Measurements from ENCODE around the gene SCUBE2.
A peak's percentile ranks its signal among the peaks of the same experiment; 100 is the strongest.
"Not testable (repeated sequence)": the region's sequence is repeated elsewhere in the genome, so short reads cannot be mapped to it uniquely, and the experiment has no call there.

Gene SCUBE2

DNA sequence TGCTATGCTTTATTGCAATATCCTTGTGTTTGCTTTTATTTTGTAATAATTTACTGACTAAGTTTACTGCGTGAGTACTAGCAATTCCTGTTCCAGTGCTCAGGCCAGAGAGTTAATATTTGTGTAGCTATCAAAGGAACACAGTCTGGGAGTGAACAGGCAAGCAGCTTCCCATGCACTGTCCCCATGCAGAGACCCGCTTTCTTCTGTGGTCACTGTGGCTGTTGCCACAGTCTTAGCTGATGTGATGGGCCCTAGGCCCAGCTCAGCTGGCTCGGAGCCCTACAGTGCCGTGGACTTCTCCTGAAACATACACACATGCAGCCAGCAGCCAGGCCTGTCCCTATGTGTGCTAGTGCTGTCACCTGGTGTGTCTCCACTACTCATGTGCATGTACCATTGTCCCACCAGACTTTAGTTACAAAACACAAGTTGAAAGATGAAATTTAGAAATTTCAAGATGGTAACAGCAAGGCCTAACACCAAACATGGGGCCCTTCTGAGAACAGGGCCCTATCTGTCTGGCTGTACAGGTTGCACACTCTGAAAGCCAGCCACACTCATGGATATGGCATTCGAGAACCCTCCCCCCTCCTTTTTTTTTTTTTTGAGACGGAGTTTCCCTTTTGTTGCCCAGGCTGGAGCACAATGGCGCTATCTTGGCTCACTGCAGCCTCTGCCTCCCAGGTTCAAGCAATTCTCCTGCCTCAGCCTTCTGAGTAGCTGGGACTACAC lies 12.3 kb upstream of the SCUBE2 start:
- Histone ChIP-seq H3K9me3 (ENCODE audit: control insufficient read depth, insufficient read depth, low read length) (no peaks in the 10 kb centered on the region), H3K27ac (ENCODE audit: low read length) (no peak overlapping the region), H3K4me1 (ENCODE audit: control insufficient read depth, insufficient read depth, low read length) (no peaks in the 10 kb centered on the region), H3K27me3 (ENCODE audit: control insufficient read depth, insufficient read depth, low read length) (no peaks in the 10 kb centered on the region), H3K4me3 (ENCODE audit: low read length) (no peak overlapping the region), H3K36me3 (ENCODE audit: control insufficient read depth, insufficient read depth, low read length) (no peaks in the 10 kb centered on the region)
- WGBS (ENCODE audit: insufficient coverage, insufficient read length), result no CpG with 5 or more reads among the region's 7 CpGs
- no peak for DNase-seq (ENCODE audit: low read depth, low spot score)

DNA sequence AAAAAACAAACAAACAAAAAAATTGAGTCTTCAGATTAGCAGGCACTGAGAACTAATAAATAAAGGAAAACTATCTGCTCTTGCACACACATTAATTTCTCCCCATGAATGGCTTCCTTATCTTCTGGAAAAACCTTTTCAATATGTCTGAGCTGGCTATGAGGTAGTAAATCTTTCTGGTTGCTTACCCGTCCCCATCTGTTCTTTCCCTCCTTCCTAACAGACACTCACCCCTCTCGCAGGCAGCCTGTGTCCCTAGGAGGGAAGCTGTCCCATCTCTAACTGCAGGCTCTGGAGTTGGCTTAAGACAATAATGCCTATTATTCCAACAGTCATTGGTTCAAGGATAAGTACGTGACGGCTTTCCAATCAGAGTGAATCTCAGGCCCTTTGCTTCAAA lies 8.2 kb upstream of the SCUBE2 start:
- DNase-seq (ENCODE audit: low read depth, low spot score), result no peak
- H3K4me1 ChIP-seq (ENCODE audit: control insufficient read depth, insufficient read depth, low read length), result no peaks in the 10 kb centered on the region
- no peaks in the 10 kb centered on the region for H3K27me3 ChIP-seq (ENCODE audit: control insufficient read depth, insufficient read depth, low read length)
- H3K4me3 ChIP-seq (ENCODE audit: low read length), result no peak overlapping the region
- no peak overlapping the region for H3K27ac ChIP-seq (ENCODE audit: low read length)
- no CpG with 5 or more reads among the region's 4 CpGs for WGBS (ENCODE audit: insufficient coverage, insufficient read length)
- H3K36me3 ChIP-seq (ENCODE audit: control insufficient read depth, insufficient read depth, low read length), result no peaks in the 10 kb centered on the region
- H3K9me3 ChIP-seq (ENCODE audit: control insufficient read depth, insufficient read depth, low read length), result no peaks in the 10 kb centered on the region

DNA sequence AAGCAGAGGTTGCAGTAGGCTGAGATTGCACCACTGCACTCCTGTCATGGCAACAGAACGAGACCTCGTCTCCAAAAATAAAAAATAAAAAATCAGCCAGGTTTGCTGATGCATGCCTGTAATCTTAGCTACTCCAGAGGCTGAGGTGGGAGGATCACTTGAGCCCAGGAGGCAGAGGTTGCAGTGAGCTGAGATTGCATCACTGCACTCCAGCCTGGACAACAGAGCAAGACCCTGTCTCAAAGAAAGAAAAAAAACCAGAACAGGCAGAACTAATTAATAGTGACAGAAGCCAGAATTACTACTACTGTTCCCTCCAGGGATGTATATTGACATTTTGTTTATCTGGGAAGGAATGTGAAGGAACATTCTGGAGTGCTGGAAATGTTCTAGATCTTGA lies 7.1 kb upstream of the SCUBE2 start:
- not testable (repeated sequence) for H3K4me3 ChIP-seq (ENCODE audit: low read length); H3K27me3 ChIP-seq (ENCODE audit: control insufficient read depth, insufficient read depth, low read length); DNase-seq (ENCODE audit: low read depth, low spot score); H3K36me3 ChIP-seq (ENCODE audit: control insufficient read depth, insufficient read depth, low read length); H3K27ac ChIP-seq (ENCODE audit: low read length); H3K9me3 ChIP-seq (ENCODE audit: control insufficient read depth, insufficient read depth, low read length); H3K4me1 ChIP-seq (ENCODE audit: control insufficient read depth, insufficient read depth, low read length)
- WGBS (ENCODE audit: insufficient coverage, insufficient read length), result no CpG with 5 or more reads among the region's 2 CpGs

DNA sequence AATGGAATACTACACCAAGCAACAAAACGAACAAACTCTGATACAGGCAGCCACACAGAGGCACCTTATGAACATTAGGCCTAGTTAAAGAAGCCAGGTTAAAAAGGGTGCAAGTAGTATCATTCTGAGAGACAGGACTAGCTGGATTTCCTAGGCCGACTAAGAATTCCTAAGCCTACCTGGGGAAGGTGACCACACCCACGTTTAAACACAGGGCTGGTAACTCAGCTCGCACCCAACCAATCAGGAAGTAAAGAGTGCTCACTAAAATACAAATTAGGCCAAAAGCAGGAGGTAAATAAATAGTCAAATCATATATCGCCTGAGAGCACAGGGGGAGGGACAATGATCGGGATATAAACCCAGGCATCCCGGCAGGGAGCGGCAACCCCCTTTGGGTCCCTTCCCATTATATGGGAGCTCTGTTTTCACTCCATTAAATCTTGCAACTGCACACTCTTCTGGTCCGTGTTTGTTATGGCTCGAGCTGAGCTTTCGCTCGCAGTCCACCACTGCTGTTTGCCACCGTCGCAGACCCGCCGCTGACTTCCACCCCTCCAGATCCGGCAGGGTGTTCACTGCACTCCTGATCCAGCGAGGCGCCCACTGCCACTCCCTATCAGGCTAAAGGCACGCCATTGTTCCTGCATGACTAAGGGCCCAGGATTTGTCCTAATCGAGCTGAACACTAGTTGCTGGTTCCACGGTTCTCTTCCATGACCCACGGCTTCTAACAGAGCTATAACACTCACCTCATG lies 6.0 kb upstream of the SCUBE2 start:
- H3K36me3 ChIP-seq (ENCODE audit: control insufficient read depth, insufficient read depth, low read length); H3K27me3 ChIP-seq (ENCODE audit: control insufficient read depth, insufficient read depth, low read length); H3K4me3 ChIP-seq (ENCODE audit: low read length); DNase-seq (ENCODE audit: low read depth, low spot score); H3K27ac ChIP-seq (ENCODE audit: low read length); H3K4me1 ChIP-seq (ENCODE audit: control insufficient read depth, insufficient read depth, low read length); H3K9me3 ChIP-seq (ENCODE audit: control insufficient read depth, insufficient read depth, low read length): not testable (repeated sequence)
- WGBS (ENCODE audit: insufficient coverage, insufficient read length), result no CpG with 5 or more reads among the region's 23 CpGs

DNA sequence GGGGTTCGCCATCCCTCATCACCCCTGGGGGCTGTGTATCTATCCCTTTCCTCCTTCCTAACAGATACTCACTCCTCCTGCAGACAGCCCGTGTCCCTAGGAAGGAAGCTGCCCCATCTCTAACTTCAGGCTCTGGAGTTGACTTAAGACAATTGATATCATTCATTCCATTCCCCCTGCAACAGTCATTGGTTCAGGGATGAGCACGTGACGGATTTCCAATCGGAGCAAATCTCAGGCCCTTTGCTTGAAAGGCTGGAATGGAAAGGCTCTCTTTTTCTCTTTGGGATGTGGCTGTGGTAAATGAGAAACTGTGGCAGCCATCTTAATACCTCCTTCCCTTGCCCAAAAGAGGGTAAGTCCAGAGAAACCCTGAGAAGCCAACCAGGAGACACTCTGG lies 5.0 kb upstream of the SCUBE2 start:
- WGBS (ENCODE audit: insufficient coverage, insufficient read length), result no CpG with 5 or more reads among the region's 5 CpGs
- Histone ChIP-seq H3K9me3 (ENCODE audit: control insufficient read depth, insufficient read depth, low read length) (no peaks in the 10 kb centered on the region), H3K27ac (ENCODE audit: low read length) (no peak overlapping the region), H3K4me3 (ENCODE audit: low read length) (no peak overlapping the region), H3K4me1 (ENCODE audit: control insufficient read depth, insufficient read depth, low read length) (no peaks in the 10 kb centered on the region), H3K27me3 (ENCODE audit: control insufficient read depth, insufficient read depth, low read length) (no peaks in the 10 kb centered on the region; the same call in 1 of the 2 replicates), H3K36me3 (ENCODE audit: control insufficient read depth, insufficient read depth, low read length) (no peaks in the 10 kb centered on the region)
- no peak for DNase-seq (ENCODE audit: low read depth, low spot score)

DNA sequence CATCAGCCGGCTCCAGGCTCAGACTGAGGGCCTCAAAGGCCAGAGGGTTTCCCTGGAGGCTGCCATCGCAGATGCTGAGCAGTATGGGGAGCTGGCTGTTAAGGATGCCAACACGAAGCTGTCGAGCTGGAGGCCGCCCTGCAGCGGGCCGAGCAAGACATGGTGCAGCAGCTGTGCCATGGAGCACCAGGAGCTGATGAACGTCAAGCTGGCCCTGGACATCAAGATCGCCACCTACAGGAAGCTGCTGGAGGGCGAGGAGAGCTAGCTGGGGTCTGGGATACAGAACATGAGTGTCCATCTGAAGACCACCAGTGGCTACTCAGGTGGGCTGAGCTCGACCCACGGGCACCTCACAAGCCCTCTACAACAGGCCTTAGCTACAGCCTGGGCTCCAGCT lies 4.0 kb upstream of the SCUBE2 start:
- no CpG with 5 or more reads among the region's 12 CpGs for WGBS (ENCODE audit: insufficient coverage, insufficient read length)
- Histone ChIP-seq H3K36me3 (ENCODE audit: control insufficient read depth, insufficient read depth, low read length) (no peaks in the 10 kb centered on the region), H3K27ac (ENCODE audit: low read length) (no peak overlapping the region), H3K27me3 (ENCODE audit: control insufficient read depth, insufficient read depth, low read length) (peaks cover 5% of the 10 kb centered on the region; the same call in 1 of the 2 replicates), H3K4me3 (ENCODE audit: low read length) (no peak overlapping the region), H3K4me1 (ENCODE audit: control insufficient read depth, insufficient read depth, low read length) (no peaks in the 10 kb centered on the region), H3K9me3 (ENCODE audit: control insufficient read depth, insufficient read depth, low read length) (no peaks in the 10 kb centered on the region)
- no peak for DNase-seq (ENCODE audit: low read depth, low spot score)

DNA sequence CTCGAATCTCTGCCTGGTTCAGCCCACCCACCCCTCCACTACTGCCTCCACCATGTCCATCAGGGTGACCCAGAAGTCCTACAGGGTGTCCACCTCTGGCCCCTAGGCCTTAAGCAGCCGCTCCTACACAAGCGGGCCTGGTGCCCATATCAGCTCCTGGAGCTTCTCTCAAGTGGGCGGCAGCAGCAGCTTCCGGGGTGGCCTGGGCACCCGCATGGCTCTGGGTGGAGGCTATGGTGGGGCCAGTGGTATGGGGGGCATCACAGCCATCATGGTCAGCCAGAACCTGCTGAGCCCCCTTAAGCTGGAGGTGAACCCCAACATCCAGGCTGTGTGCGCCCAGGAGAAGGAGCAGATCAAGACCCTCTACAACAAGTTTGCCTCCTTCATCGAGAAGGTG lies 3.0 kb upstream of the SCUBE2 start:
- H3K4me1 ChIP-seq (ENCODE audit: control insufficient read depth, insufficient read depth, low read length), result peaks cover 4% of the 10 kb centered on the region
- H3K4me3 ChIP-seq (ENCODE audit: low read length), result no peak overlapping the region
- no peaks in the 10 kb centered on the region for H3K9me3 ChIP-seq (ENCODE audit: control insufficient read depth, insufficient read depth, low read length)
- H3K27ac ChIP-seq (ENCODE audit: low read length), result no peak overlapping the region
- no peak for DNase-seq (ENCODE audit: low read depth, low spot score)
- WGBS (ENCODE audit: insufficient coverage, insufficient read length), result no CpG with 5 or more reads among the region's 8 CpGs
- peaks cover 9% of the 10 kb centered on the region; the same call in 1 of the 2 replicates for H3K27me3 ChIP-seq (ENCODE audit: control insufficient read depth, insufficient read depth, low read length)
- H3K36me3 ChIP-seq (ENCODE audit: control insufficient read depth, insufficient read depth, low read length), result no peaks in the 10 kb centered on the region

DNA sequence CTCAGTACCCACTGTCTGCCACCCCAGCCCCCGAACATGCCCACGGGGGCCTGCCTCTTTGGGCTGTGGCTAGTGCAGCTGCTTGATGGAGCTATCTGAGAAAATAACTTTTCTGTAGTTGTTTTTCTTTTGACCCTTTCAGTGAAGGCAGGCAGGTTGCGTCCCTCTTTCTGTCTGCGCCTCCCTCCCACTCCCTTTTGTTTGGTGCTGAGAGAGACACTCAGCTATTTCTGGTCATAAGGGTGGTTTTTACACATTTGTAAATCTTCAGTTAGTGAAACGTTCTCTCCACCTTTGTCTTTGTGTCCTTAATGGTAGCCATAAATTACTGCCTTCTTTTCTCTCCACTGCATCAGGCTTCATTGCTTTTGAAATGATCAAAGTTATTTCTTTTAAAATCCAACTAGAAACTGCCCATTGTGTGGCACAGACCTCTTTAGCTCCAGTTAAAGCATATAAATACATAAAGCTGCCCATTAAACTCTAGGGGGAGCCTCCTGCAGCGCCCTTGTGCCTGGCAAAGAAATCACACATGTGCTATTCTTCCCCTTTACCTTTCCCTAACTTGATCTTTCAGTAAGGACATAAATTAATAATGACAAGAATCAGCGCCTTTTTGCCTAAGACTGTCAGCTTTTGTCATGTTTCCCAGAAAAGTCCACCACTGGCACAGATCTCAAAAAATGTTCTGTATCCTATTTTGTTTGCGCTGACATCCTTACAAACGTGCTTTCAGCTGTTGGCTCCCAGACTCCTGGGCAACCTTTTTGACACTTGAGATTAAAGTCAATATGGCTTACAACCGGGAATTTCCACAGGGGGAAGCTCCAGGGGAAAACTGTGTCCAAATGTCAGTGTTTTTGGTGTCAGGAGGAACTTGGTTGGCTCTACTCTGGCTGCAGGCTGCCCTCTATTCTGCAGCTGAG lies 1.7 kb upstream of the SCUBE2 start:
- no peak for DNase-seq (ENCODE audit: low read depth, low spot score)
- WGBS (ENCODE audit: insufficient coverage, insufficient read length), result no CpG with 5 or more reads among the region's 10 CpGs
- no peaks in the 10 kb centered on the region for H3K36me3 ChIP-seq (ENCODE audit: control insufficient read depth, insufficient read depth, low read length)
- no peak overlapping the region for H3K4me3 ChIP-seq (ENCODE audit: low read length)
- no peak overlapping the region for H3K27ac ChIP-seq (ENCODE audit: low read length)
- H3K4me1 ChIP-seq (ENCODE audit: control insufficient read depth, insufficient read depth, low read length), result peaks cover 4% of the 10 kb centered on the region
- H3K9me3 ChIP-seq (ENCODE audit: control insufficient read depth, insufficient read depth, low read length), result no peaks in the 10 kb centered on the region
- peaks cover 9% of the 10 kb centered on the region; the same call in 1 of the 2 replicates for H3K27me3 ChIP-seq (ENCODE audit: control insufficient read depth, insufficient read depth, low read length)

DNA sequence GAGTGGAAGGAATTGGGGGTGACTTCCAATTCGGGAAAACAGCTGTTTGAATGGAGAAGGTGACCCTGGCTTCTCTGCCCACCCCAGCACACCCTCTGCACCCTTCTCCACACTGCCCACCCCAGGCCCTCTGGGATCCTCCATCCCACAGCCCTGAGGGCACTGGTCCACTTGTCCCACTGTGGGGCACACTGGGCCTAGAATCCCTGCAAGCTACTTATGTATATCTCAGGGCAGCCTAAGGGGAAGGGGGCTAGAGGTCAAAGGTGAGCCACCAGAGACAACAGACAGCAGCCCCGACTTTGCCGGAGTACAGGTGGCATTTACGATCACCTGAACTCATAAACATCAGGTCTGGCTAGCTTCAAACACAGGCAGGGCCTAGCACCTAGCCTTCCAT lies 673 bp upstream of the SCUBE2 start:
- Histone ChIP-seq H3K9me3 (ENCODE audit: control insufficient read depth, insufficient read depth, low read length) (no peaks in the 10 kb centered on the region), H3K4me1 (ENCODE audit: control insufficient read depth, insufficient read depth, low read length) (peaks cover 4% of the 10 kb centered on the region), H3K4me3 (ENCODE audit: low read length) (no peak overlapping the region), H3K27me3 (ENCODE audit: control insufficient read depth, insufficient read depth, low read length) (peaks cover 9% of the 10 kb centered on the region; the same call in 1 of the 2 replicates), H3K36me3 (ENCODE audit: control insufficient read depth, insufficient read depth, low read length) (no peaks in the 10 kb centered on the region), H3K27ac (ENCODE audit: low read length) (no peak overlapping the region)
- DNase-seq (ENCODE audit: low read depth, low spot score), result no peak
- WGBS (ENCODE audit: insufficient coverage, insufficient read length), result no CpG with 5 or more reads among the region's 4 CpGs

DNA sequence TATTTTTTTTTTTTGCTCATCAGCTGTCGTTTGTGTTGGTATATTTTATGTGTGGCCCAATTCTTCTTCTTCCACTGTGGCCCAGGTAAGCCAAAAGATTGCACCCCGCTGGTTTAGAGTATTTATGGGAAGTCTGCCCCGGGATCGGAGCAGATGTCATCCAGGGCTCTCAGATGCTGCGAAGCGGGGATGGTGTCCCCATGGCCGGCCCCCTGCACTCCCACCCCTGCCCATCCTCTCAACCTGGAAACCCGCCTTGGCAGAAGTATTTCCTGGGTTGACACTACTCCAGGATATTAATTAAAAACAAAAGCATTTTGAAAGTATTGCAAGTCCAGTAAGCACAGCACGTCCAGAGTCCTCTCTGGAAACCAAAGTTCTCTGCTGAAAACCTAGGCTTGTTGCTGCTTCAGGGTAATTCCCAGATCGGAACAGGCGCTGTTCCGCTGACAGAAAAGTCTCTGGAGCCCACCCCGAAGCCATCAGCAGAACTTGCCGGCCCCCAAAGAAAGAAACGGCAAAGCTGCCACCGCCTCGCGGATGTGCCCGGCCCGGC lies 833 bp downstream of the SCUBE2 start:
- no peak for DNase-seq (ENCODE audit: low read depth, low spot score)
- Histone ChIP-seq H3K9me3 (ENCODE audit: control insufficient read depth, insufficient read depth, low read length) (no peaks in the 10 kb centered on the region), H3K27ac (ENCODE audit: low read length) (no peak overlapping the region), H3K36me3 (ENCODE audit: control insufficient read depth, insufficient read depth, low read length) (no peaks in the 10 kb centered on the region), H3K27me3 (ENCODE audit: control insufficient read depth, insufficient read depth, low read length) (peaks cover 9% of the 10 kb centered on the region; the same call in 1 of the 2 replicates), H3K4me1 (ENCODE audit: control insufficient read depth, insufficient read depth, low read length) (peaks cover 4% of the 10 kb centered on the region), H3K4me3 (ENCODE audit: low read length) (peak overlapping the region; percentile 71; the same call in 1 of the 2 replicates)
- no CpG with 5 or more reads among the region's 20 CpGs for WGBS (ENCODE audit: insufficient coverage, insufficient read length)
